Lower leg skin (tissue), 4 donors: ENCODE measurements around the gene RAB29. TPM values are rescaled to one million over a fixed set of nuclear protein-coding genes. Genes with fewer than 3 reads are reported as not detected.

Experiments used
- DNase-seq, 2 donors: peaks; one replicate each; pipeline ENCODE4 v3.0.0-alpha.2; 2019; ENCODE audit warnings: low spot score in 2 of 2
- H3K4me3 ChIP-seq: fragments of 200-600 bp; sonication (generic); 2 replicates; pipeline ENCODE4 v1.5.1; 2017; ENCODE audit warnings: mild to moderate bottlenecking, low read depth; ENCODE audit not compliant: poor library complexity, severe bottlenecking
- POLR2A ChIP-seq, 2 donors: fragments of 450-650 bp; IDR thresholded peaks; one replicate each; pipeline ENCODE4 v1.6.1; 2016 to 2017; ENCODE audit warnings: antibody characterized with exemption in 2 of 2, mild to moderate bottlenecking in 1 of 2, moderate library complexity in 1 of 2
- WGBS, 2 donors: methylation state at CpG; one replicate each; pipeline ENCODE4 v1.1.5; 2018; 5-methylcytosine and 5-hydroxymethylcytosine counted together
- intact Hi-C: fragments of 100-400 bp; cut with DNase I; formaldehyde crosslinking; loops from one replicate; pipeline ENCODE4 v1.15.0; 2023; ENCODE audit warnings: low total_unique reads
- total RNA-seq, 4 donors: library from RNA; depleted of rRNA; stranded (reverse); fragments of >200 nt; gene quantifications; one replicate each; pipeline ENCODE4 v1.1.0, GENCODE V29; 2016
- TF ChIP-seq, protein P1 (sequence below), 3 donors: fragments of 450-650 bp; IDR thresholded peaks; one replicate each; pipeline ENCODE4 v1.5.1; 2016; ENCODE audit warnings: antibody characterized with exemption in 3 of 3, mild to moderate bottlenecking in 3 of 3, moderate library complexity in 2 of 3

RAB29 gene
- total RNA-seq, 4 donors from 2014 or later = 5.3 to 11.5 (median 9.8) TPM

DNA sequence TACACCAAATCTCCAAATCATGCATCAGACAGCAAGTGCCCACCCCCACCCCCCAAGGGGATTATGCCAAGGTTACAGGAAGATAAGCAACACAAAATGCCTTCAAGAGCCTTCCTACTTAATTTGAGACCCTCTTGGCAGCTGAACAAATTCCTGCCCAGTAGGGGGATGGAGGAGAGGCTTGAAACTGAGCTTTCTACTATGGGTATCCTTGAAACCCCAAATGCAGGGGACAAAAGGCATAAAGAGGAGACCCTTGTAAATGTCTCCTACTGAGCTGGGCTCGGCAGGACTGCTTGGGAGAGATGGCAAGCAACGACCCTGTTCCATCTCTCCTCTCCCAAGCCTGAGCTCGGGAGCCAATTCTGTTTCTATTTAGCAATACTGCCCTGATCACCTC, 34.2 kb upstream of the RAB29 start:
- WGBS, 2 donors = 77 to 85% methylated on average over 3 of the region's 3 CpGs
- no peak overlapping the region for H3K4me3 ChIP-seq
- intact Hi-C loops = no loop called here
- no peak for DNase-seq
- TF ChIP-seq, protein P1, sequence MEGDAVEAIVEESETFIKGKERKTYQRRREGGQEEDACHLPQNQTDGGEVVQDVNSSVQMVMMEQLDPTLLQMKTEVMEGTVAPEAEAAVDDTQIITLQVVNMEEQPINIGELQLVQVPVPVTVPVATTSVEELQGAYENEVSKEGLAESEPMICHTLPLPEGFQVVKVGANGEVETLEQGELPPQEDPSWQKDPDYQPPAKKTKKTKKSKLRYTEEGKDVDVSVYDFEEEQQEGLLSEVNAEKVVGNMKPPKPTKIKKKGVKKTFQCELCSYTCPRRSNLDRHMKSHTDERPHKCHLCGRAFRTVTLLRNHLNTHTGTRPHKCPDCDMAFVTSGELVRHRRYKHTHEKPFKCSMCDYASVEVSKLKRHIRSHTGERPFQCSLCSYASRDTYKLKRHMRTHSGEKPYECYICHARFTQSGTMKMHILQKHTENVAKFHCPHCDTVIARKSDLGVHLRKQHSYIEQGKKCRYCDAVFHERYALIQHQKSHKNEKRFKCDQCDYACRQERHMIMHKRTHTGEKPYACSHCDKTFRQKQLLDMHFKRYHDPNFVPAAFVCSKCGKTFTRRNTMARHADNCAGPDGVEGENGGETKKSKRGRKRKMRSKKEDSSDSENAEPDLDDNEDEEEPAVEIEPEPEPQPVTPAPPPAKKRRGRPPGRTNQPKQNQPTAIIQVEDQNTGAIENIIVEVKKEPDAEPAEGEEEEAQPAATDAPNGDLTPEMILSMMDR (IDR thresholded peaks at IDR 0.05) = no peak
- TF ChIP-seq POLR2A (IDR thresholded peaks at IDR 0.05) = no peak

DNA sequence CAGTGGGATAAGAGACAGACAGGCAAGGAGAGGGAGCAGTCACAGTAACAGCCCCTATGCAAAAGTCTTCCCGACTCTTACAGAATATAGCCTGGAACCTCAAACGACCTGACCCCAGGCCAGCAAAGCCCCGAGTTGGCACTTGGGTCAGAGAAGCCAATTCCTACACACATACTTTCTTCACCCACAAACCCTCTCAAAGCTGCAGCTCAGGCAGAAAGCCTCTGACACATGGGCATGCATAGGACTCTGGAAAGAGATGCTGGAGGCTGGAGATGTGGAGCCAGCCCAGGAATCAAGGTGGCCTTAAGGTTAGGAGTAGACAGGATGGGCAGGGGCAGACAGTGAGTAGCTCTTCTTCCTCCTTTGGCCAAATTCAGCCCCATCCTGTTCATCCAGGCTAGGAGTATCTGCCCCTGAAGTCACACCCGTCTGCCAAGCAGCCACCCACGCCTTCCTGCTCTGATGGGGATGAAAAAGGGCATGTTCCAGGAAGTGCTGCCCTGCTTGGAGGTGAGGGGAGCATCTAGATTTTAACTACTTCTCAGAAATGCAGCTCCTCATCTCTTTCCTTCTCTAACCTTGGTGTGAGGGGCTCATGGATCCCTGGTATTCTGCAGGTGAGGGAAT, 29.9 kb upstream of the RAB29 start:
- no peak for TF ChIP-seq POLR2A (IDR thresholded peaks at IDR 0.05)
- TF ChIP-seq, protein P1 (IDR thresholded peaks at IDR 0.05) = no peak
- no peak for DNase-seq
- no peak overlapping the region for H3K4me3 ChIP-seq
- intact Hi-C loops = no loop called here
- WGBS, 2 donors = 52 to 68% methylated on average over 5 of the region's 5 CpGs

DNA sequence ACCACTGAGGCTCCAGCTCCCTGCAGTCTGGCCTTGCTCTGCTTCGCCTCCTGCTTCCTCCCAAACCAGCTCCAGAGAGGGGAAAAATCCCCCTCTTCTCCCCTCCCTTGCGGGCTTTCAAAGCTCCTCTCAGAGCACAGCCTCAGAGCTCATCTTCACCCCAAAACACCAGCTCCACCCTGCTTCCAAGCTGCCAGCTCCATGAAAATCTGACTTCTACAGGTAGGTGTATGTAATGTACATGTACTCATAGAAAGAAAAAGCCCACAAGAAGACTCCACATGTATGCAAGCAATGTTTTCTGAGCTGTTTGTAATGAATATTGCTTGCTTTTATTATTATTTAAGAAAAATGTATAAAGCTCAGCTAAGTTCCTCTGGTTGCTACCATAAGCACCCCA, 29.3 kb upstream of the RAB29 start:
- 92 to 97% methylated on average over 2 of the region's 2 CpGs for WGBS, 2 donors
- intact Hi-C loops = no loop called here
- TF ChIP-seq, protein P1 (IDR thresholded peaks at IDR 0.05) = no peak
- TF ChIP-seq POLR2A (IDR thresholded peaks at IDR 0.05) = no peak
- no peak for DNase-seq
- no peak overlapping the region for H3K4me3 ChIP-seq

DNA sequence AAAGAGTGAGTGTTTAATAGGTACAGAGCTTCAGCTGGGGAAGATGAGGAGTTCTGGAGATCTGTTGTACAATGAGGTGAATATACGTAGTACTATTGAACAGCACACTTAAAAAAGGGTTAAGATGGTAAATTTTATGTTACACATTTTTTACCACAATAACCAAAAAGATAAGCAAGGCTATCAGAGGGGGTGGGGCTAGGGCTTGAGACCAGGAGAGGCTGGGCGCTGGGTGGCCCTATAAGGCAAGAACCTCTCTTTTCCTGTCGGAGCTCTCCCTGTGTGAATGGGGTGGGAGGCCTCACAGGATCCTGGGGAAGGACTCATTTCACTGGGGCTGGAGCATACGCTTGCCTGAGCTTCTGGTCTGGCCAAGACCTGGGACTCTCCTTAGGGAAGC, 28.7 kb upstream of the RAB29 start:
- 68 to 71% methylated on average over 4 of the region's 4 CpGs for WGBS, 2 donors
- TF ChIP-seq POLR2A (IDR thresholded peaks at IDR 0.05) = no peak
- TF ChIP-seq, protein P1 (IDR thresholded peaks at IDR 0.05) = no peak
- no peak overlapping the region for H3K4me3 ChIP-seq
- intact Hi-C loops = no loop called here
- DNase-seq = no peak

DNA sequence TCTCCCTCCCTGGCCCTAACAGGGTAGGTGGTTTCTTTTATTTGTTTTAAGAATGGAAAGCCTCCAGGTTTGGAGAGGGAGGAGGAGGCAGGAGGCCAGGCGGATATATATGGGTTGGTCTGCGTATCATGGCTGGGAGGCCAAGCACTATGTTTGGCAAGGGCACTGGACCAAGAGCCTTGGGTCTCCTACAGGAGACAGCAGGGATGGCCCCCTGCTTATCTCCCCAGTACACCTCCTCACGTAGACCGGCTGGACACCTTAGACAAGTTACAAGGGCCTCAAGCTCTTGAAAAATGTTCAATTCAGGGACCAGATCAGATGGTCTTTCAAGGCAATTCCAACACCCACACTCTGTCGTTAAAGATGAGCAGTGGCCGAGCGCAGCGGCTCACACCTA, 26.8 kb upstream of the RAB29 start:
- TF ChIP-seq POLR2A (IDR thresholded peaks at IDR 0.05) = no peak
- TF ChIP-seq, protein P1 (IDR thresholded peaks at IDR 0.05) = no peak
- no peak overlapping the region for H3K4me3 ChIP-seq
- no peak for DNase-seq
- 96 to 97% methylated on average over 8 of the region's 8 CpGs for WGBS, 2 donors
- intact Hi-C loops = no loop called here
